OCI-LY7 (cell line): ENCODE data around the gene POC5.

Source experiments
- CTCF ChIP-seq: fragments of 200-600 bp; sonication (generic); conservative IDR thresholded peaks from 2 replicates; pipeline ENCODE4 v1.5.1; 2014; ENCODE audit warnings: mild to moderate bottlenecking, antibody characterized with exemption, low read length, moderate library complexity, mixed read lengths
- EZH2phosphoT487 ChIP-seq: fragments of 200-600 bp; sonication (generic); IDR thresholded peaks from 2 replicates; pipeline ENCODE4 v1.6.1; 2018; ENCODE audit warnings: low read depth, borderline replicate concordance, mild to moderate bottlenecking, mixed run types, antibody characterized with exemption, low read length, moderate library complexity, mixed read lengths

GRCh38 chr5:75681125-75681830, 36.0 kb downstream of the POC5 start:
- TF ChIP-seq CTCF: peak; percentile 80
- TF ChIP-seq EZH2phosphoT487: no peak
